ENCODE results near the gene PCP4. TPM values are rescaled to one million over a fixed set of nuclear protein-coding genes. Genes with fewer than 3 reads are reported as not detected.

The PCP4 gene
- polyA plus RNA-seq, 1 donor (not counting 4 experiments of a cell fraction or from before 2014, with no cell fraction given), result not detected

- no peaks in the 10 kb centered on the region for H3K27me3 ChIP-seq (ENCODE audit: control insufficient read depth, extremely low read depth, insufficient read depth, low read length)
- no peak overlapping the region for H3K4me3 ChIP-seq (ENCODE audit: control insufficient read depth in 2 of 3, extremely low read depth in 1 of 3, insufficient read depth in 2 of 3, low read depth in 1 of 3, low read length in 3 of 3)
- no peak overlapping the region for H3K4me2 ChIP-seq (ENCODE audit: control insufficient read depth, extremely low read depth, insufficient read depth, low read depth, low read length)
- no peak for DNase-seq (ENCODE audit: low read depth, low spot score)
- TF ChIP-seq CTCF (optimal IDR thresholded peaks at IDR 0.05 in 1 of 3, IDR thresholded peaks at IDR 0.05 in 1 of 3, conservative IDR thresholded peaks at IDR 0.05 in 1 of 3; ENCODE audit: extremely low read depth in 1 of 3, insufficient read depth in 2 of 3, low read length in 3 of 3), result no peak
- TF ChIP-seq EZH2 (IDR thresholded peaks at IDR 0.05; ENCODE audit: low read length), result no peak
- H3K4me1 ChIP-seq (ENCODE audit: control insufficient read depth, extremely low read depth, insufficient read depth, low read length), result no peaks in the 10 kb centered on the region
- H4K20me1 ChIP-seq (ENCODE audit: control insufficient read depth, extremely low read depth, insufficient read depth, low read length), result no peaks in the 10 kb centered on the region
- H3K27ac ChIP-seq (ENCODE audit: control insufficient read depth, insufficient read depth, low read length), result no peak overlapping the region
- no peaks in the 10 kb centered on the region for H3K9me1 ChIP-seq (ENCODE audit: control insufficient read depth, extremely low read depth, insufficient read depth, low read length)
- H2AFZ ChIP-seq (ENCODE audit: control insufficient read depth, low read length), result no peak overlapping the region
- H3K36me3 ChIP-seq (ENCODE audit: control insufficient read depth in 2 of 2, extremely low read depth in 1 of 2, insufficient read depth in 2 of 2, low read length in 2 of 2), result no peaks in the 10 kb centered on the region
- peaks cover 2% of the 10 kb centered on the region for H3K9me3 ChIP-seq (ENCODE audit: control insufficient read depth, low read depth, low read length)
- dilution Hi-C loops (cut with MboI; ENCODE audit: extremely low pct_ligation_motif_present, low sequenced_read_pairs), result no loop called here
- no peak for FAIRE-seq
- H3K79me2 ChIP-seq (ENCODE audit: control insufficient read depth, insufficient read depth, low read length), result no peaks in the 10 kb centered on the region
- H3K9ac ChIP-seq (ENCODE audit: control insufficient read depth, extremely low read depth, insufficient read depth, low read length), result no peak overlapping the region
Observed at GRCh38 chr21:39851002-39851618, 16.1 kb upstream of the PCP4 start.

- Histone ChIP-seq H3K4me3 (ENCODE audit: control insufficient read depth in 2 of 3, extremely low read depth in 1 of 3, insufficient read depth in 2 of 3, low read depth in 1 of 3, low read length in 3 of 3) (no peak overlapping the region), H3K36me3 (ENCODE audit: control insufficient read depth in 2 of 2, extremely low read depth in 1 of 2, insufficient read depth in 2 of 2, low read length in 2 of 2) (no peaks in the 10 kb centered on the region), H3K79me2 (ENCODE audit: control insufficient read depth, insufficient read depth, low read length) (no peaks in the 10 kb centered on the region), H4K20me1 (ENCODE audit: control insufficient read depth, extremely low read depth, insufficient read depth, low read length) (no peaks in the 10 kb centered on the region), H3K4me2 (ENCODE audit: control insufficient read depth, extremely low read depth, insufficient read depth, low read depth, low read length) (no peak overlapping the region), H3K9me1 (ENCODE audit: control insufficient read depth, extremely low read depth, insufficient read depth, low read length) (no peaks in the 10 kb centered on the region), H3K27ac (ENCODE audit: control insufficient read depth, insufficient read depth, low read length) (no peak overlapping the region), H3K9me3 (ENCODE audit: control insufficient read depth, low read depth, low read length) (peaks cover 4% of the 10 kb centered on the region), H3K9ac (ENCODE audit: control insufficient read depth, extremely low read depth, insufficient read depth, low read length) (no peak overlapping the region), H3K4me1 (ENCODE audit: control insufficient read depth, extremely low read depth, insufficient read depth, low read length) (no peaks in the 10 kb centered on the region), H2AFZ (ENCODE audit: control insufficient read depth, low read length) (no peak overlapping the region), H3K27me3 (ENCODE audit: control insufficient read depth, extremely low read depth, insufficient read depth, low read length) (no peaks in the 10 kb centered on the region)
- DNase-seq (ENCODE audit: low read depth, low spot score), result no peak
- TF ChIP-seq CTCF (optimal IDR thresholded peaks at IDR 0.05 in 1 of 3, IDR thresholded peaks at IDR 0.05 in 1 of 3, conservative IDR thresholded peaks at IDR 0.05 in 1 of 3; ENCODE audit: extremely low read depth in 1 of 3, insufficient read depth in 2 of 3, low read length in 3 of 3) (no peak), EZH2 (IDR thresholded peaks at IDR 0.05; ENCODE audit: low read length) (no peak)
- FAIRE-seq, result no peak
- dilution Hi-C loops (cut with MboI; ENCODE audit: extremely low pct_ligation_motif_present, low sequenced_read_pairs), result no loop called here
Observed at GRCh38 chr21:39852021-39852721, 15.1 kb upstream of the PCP4 start.

All from keratinocyte (primary cell).